Heart right ventricle (tissue), 16 donors: ENCODE data around the gene A4GNT. TPM values are rescaled to one million over a fixed set of nuclear protein-coding genes. Genes with fewer than 3 reads are reported as not detected.

Source experiments
- ATAC-seq, 8 donors: fragments of 200-7000 bp; cut with Tn5 transposase; one replicate each; pipeline ENCODE4 v1.9.1; 2020; ENCODE audit warnings: mild to moderate bottlenecking in 8 of 8, moderate library complexity in 8 of 8, moderate number of reproducible peaks in 1 of 8
- DNase-seq, 2 donors: peaks; one replicate each; pipeline ENCODE4 v3.0.0-alpha.2; 2020
- H3K27ac ChIP-seq, 10 donors: fragments of 200-600 bp; sonication (generic) in 2 of 10; one replicate each; pipeline versions ENCODE4 v1.5.0 to v1.8.0; 2020 to 2022; ENCODE audit warnings: mild to moderate bottlenecking in 3 of 10
- H3K27me3 ChIP-seq, 7 donors: fragments of 200-600 bp; one replicate each; pipeline ENCODE4 v1.8.0; 2021 to 2022; ENCODE audit warnings: mild to moderate bottlenecking in 2 of 7
- H3K36me3 ChIP-seq, 9 donors: fragments of 200-600 bp; sonication (generic) in 1 of 9; one replicate each; pipeline versions ENCODE4 v1.5.0 to v1.8.0; 2020 to 2022; ENCODE audit warnings: mild to moderate bottlenecking in 2 of 9
- H3K4me1 ChIP-seq, 9 donors: fragments of 200-600 bp; sonication (generic) in 1 of 9; one replicate each; pipeline versions ENCODE4 v1.5.0 to v1.8.0; 2020 to 2022; ENCODE audit warnings: mild to moderate bottlenecking in 4 of 9
- H3K4me3 ChIP-seq, 10 donors: fragments of 200-600 bp; sonication (generic) in 2 of 10; one replicate each; pipeline versions ENCODE4 v1.5.0 to v1.8.0; 2020 to 2022; ENCODE audit warnings: mild to moderate bottlenecking in 7 of 10, moderate library complexity in 2 of 10
- H3K9me3 ChIP-seq, 11 donors: fragments of 200-600 bp in 10 of 11; sonication (generic) in 2 of 11; one replicate each; pipeline versions ENCODE4 v1.5.0 to v1.8.0; 2013 to 2022; ENCODE audit warnings: mild to moderate bottlenecking in 2 of 11, control low read depth in 1 of 11, moderate library complexity in 1 of 11
- CTCF ChIP-seq, 9 donors: fragments of 200-600 bp; sonication (generic) in 2 of 9; IDR thresholded peaks; one replicate each; pipeline versions ENCODE4 v1.5.0 to v1.8.0; 2021 to 2022; ENCODE audit warnings: antibody characterized with exemption in 9 of 9, mild to moderate bottlenecking in 5 of 9, moderate library complexity in 1 of 9
- WGBS, 2 donors: extraction: QIAGEN DNeasy Blood & Tissue Kit; methylation state at CpG; one replicate each; pipeline ENCODE4 v1.1.7; 2013; ENCODE audit warnings: inconsistent platforms in 1 of 2; 5-methylcytosine and 5-hydroxymethylcytosine counted together
- intact Hi-C, 10 donors: fragments of 100-400 bp; cut with DNase I; formaldehyde crosslinking; loops; one replicate each; pipeline versions ENCODE4 v1.11.1 to v1.14.2; 2022
- polyA plus RNA-seq, 2 donors: library from polyadenylated mRNA; stranded (reverse); fragments of 200-250 nt; gene quantifications; one replicate each; pipeline ENCODE4 v1.2.3, GENCODE V29; 2013
- total RNA-seq, 10 donors: library from RNA; stranded (reverse); fragmentation: NEBNext Ultra II Directional in 3 of 10; extraction: Animal tissue kit (Norgen Biotek cat#: 25700) in 3 of 10; gene quantifications; one replicate each; pipeline versions ENCODE4 v1.2.1 to v1.2.4, GENCODE V29; 2021 to 2023
- donor health status: Arrhythmogenic right ventricular cardiomyopathy.
- donor health status: ischemic (EF 13 %, LVEDD 7.1; RV severe dilation, severe dysfunction).
- donor health status: healthy with polysubstance abuse.
- donor health status: DM: no; HTN: yes; CAD: no.
- donor health status: DM: no; HTN: no; CAD: no.
- donor health status: ischemic (EF 25% LVEDD 6.9; RV normal size, moderate dysfunction).
- donor health status: ischemic (EF 25% LVEDD 5.7; RV mildly dilated, moderate dysfunction).
- donor health status: healthy.
- donor health status: DM: yes; HTN: yes; CAD: no.
- donor health status: Ischemic cardiomyopathy.
- donor health status: ischemic (EF 35%, LVEDD 5.7; RV mildly dilated, moderate dysfunction).
- donor health status: nonischemic (EF 11% LVEDD 7.7; RV severe dilation, severe dysfunction).
- donor health status: DM: yes; HTN: yes; CAD: no.
- donor health status: PGD.
- donor health status: ischemic (EF 29% LVEDD 5.4; RV normal size, mild dysfunction).
- donor health status: nonischemic (EF 23%, LVEDD 6.1; RV moderate dilation, normal function).

The A4GNT gene
- total and polyA plus RNA-seq, 12 donors = not detected

- Histone ChIP-seq H3K27ac (no peak overlapping the region), H3K36me3 (no peaks in the 10 kb centered on the region), H3K27me3 (no peaks in the 10 kb centered on the region), H3K9me3 (peaks cover 0 to 4% (median 0%) of the 10 kb centered on the region in 11 donors), H3K4me3 (no peak overlapping the region), H3K4me1 (peaks cover 3 to 19% (median 13%) of the 10 kb centered on the region in 9 donors)
- DNase-seq (no peak), ATAC-seq (no peak)
- TF ChIP-seq CTCF (IDR thresholded peaks at IDR 0.05) = no peak
- 54 to 59% methylated on average over 4 of the region's 4 CpGs for WGBS, 2 donors
- intact Hi-C loops = loop anchor here (1.0 to 10.0 kb wide), 5 partner anchors 51 to 55 kb away; partner anchors contain the start of gene DBR1 (in 2 of the 10)
These were observed 12.8 kb downstream of the A4GNT start for GRCh38 chr3:138119423-138119766.

GRCh38 chr3:138118612-138119422 is 13.4 kb downstream of the A4GNT start:
- WGBS, 2 donors = 32% methylated on average over 8 of the region's 8 CpGs
- peak; percentile 57 to 79 for DNase-seq
- H3K4me1 ChIP-seq = peaks cover 5 to 25% (median 19%) of the 10 kb centered on the region in 9 donors
- intact Hi-C loops = loop anchor here (1.0 to 10.0 kb wide), 5 partner anchors 50 to 56 kb away; partner anchors contain the start of gene DBR1 (in 2 of the 10)
- H3K4me3 ChIP-seq = no peak overlapping the region
- peaks cover 0 to 3% (median 0%) of the 10 kb centered on the region in 11 donors for H3K9me3 ChIP-seq
- H3K27ac ChIP-seq = no peak overlapping the region
- H3K27me3 ChIP-seq = no peaks in the 10 kb centered on the region
- peak; percentile 26 to 67 (median 52) for ATAC-seq
- TF ChIP-seq CTCF (IDR thresholded peaks at IDR 0.05) = peak; percentile 59 to 89 (median 82)
- no peaks in the 10 kb centered on the region for H3K36me3 ChIP-seq

- no peaks in the 10 kb centered on the region for H3K9me3 ChIP-seq
- H3K4me1 ChIP-seq = peaks cover 8 to 30% (median 21%) of the 10 kb centered on the region in 9 donors
- 0 to 1% methylated on average over 81 to 86 of the region's 86 CpGs for WGBS, 2 donors
- intact Hi-C loops = loop anchor here in 4 of 10 donors (5.0 to 10.0 kb wide), 4 partner anchors 38 to 60 kb away; partner anchors contain the start of gene DBR1 (in 2 of the 4)
- TF ChIP-seq CTCF (IDR thresholded peaks at IDR 0.05) = peak; percentile 50 to 80 (median 66)
- DNase-seq (peak; percentile 65 to 67), ATAC-seq (peak; percentile 93 to 97 (median 96))
- H3K36me3 ChIP-seq = peaks cover 0 to 18% (median 0%) of the 10 kb centered on the region in 9 donors
- H3K27me3 ChIP-seq = no peaks in the 10 kb centered on the region
- peak within 1 kb of the TSS; percentile 65 to 94 (median 86) for H3K4me3 ChIP-seq
- H3K27ac ChIP-seq = peak within 1 kb of the TSS; percentile 77 to 96 (median 88)
These were observed 16.9 kb downstream of the A4GNT start, which contains the start of gene DZIP1L for GRCh38 chr3:138114988-138115971. Gene DZIP1L, minus strand, starts transcription at chr3:138115608. Its CDS starts 11,637 bp downstream, at chr3:138103971.
